ENCODE data around the gene METTL21A.

Gene METTL21A

DNA sequence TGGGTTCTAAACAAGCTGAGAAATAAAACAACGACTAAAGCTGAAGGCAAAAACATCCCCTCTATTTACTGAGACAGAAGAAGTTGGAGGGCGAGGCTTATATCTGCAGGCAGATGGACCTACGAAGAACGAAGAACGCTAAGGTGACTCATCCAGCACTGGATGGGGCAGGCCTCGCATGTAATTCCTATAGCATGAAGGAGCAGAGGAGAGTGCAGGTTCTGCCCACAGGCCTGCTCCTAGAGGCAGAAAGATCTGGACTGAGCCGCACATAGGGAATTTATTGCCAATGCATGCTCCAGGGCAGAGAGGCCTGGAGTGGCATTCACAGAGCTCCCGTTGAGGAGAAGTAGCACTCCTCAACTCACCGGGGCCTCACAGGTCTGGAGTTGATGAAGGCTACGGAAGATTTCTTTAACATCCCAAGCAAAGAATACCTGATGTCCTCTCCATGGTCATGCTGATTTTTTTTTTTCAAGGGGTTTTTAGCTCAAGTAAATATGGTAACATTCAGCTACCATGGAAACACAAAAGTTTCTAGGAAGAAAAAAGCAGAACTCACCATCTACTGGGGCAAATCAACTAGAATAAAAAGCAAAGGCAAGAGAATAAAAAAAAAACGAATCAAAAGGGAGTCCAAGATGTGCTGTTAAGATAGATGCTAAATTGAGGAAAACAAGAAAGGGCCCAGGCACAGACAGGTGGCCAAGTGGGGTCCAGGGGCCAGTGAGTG is 10.4 kb upstream of the METTL21A start:
- Mint-ChIP-seq H3K27me3 (peaks cover 2% of the 10 kb centered on the region), H3K36me3 (no peaks in the 10 kb centered on the region), H3K27ac (no peak overlapping the region), H3K4me1 (peaks cover 6% of the 10 kb centered on the region), H3K4me3 (no peak overlapping the region), H3K9me3 (no peaks in the 10 kb centered on the region)

DNA sequence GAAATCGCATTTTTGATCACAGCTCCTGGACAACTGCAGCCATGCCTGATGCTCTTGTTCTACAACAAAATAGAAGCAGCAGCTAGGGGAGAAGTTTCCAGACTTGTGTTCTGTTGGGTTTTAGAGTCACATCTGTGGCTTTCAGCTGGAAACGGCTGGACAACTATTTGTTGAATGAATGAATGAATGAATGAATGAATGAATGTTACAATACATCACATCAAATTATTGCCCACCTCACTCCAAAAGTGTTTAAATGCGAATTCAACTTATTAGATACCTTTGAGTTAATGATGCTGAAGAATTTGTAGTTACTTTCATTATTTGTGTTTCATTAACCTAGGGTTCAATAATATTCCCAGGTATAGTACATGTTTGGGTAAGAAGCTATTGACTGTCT is 8.5 kb upstream of the METTL21A start:
- H3K9me3 Mint-ChIP-seq: no peaks in the 10 kb centered on the region
- peaks cover 6% of the 10 kb centered on the region for H3K4me1 Mint-ChIP-seq
- no peak overlapping the region for H3K27ac Mint-ChIP-seq
- H3K4me3 Mint-ChIP-seq: no peak overlapping the region
- H3K27me3 Mint-ChIP-seq: no peaks in the 10 kb centered on the region
- H3K36me3 Mint-ChIP-seq: no peaks in the 10 kb centered on the region

DNA sequence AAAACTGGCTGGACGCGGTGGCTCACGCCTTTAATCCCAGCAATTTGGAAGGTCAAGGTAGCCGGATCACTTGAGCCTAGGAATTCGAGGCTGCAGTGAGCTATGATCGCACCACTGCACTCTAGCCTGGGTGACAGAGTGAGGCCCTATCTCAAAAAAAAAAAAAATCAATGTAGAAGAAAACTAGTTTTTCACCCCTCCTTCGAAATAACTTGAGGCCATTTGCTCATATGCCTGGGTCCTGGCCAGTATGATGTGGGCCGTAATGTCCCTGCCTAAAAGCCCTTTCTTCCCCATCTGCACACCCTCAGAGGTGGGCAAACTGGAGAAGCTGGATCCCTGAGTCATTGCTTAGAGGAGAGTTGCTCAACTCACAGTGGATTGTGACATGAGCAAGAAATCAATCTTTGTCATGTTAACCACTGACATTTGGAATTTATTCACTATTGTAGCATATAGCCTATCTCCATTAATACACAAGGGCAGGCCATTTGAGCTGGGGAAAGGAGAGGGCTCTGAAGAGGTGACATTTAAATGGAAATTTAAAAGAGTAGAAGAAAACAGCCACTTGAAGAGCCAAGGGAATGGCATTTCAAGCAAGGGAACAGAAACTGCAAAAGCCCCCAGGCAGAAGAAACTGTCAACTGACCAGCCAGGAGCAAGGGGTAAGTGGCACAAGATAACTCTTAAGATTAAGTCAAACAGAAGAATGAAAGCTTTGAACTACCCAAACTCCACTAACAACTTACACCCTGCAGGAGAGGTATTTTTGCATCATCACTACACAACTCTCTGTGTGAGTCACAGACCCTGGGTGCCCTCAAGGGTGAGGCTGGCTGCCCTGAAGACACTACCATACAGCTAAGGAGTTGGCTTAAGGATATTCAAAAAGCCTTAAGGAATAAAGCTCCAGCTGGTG is 7.6 kb upstream of the METTL21A start:
- Mint-ChIP-seq H3K4me3 (no peak overlapping the region), H3K4me1 (peaks cover 6% of the 10 kb centered on the region), H3K27ac (no peak overlapping the region), H3K9me3 (no peaks in the 10 kb centered on the region), H3K36me3 (no peaks in the 10 kb centered on the region), H3K27me3 (no peaks in the 10 kb centered on the region)

DNA sequence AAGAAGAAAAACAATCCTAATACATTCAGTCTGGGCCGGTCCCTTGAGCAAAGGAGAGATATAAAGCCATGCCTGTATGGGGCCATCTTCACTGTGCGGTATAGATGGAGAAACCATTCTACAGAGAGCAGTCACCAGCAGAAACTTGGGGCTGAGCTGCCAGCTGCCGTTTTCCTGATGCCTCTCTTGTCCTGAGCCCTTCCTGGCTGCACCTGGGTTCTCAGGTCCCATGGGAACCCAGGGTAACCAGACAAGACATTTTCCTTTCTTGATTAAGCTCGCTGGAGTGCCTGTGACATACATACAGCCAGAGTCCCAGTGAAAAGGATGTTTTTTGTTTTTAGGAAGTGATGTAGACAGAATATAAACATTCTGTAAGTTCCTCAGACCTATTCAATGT is 5.3 kb upstream of the METTL21A start:
- Mint-ChIP-seq H3K27me3 (no peaks in the 10 kb centered on the region), H3K4me3 (no peak overlapping the region), H3K27ac (no peak overlapping the region), H3K36me3 (no peaks in the 10 kb centered on the region), H3K4me1 (peaks cover 14% of the 10 kb centered on the region), H3K9me3 (no peaks in the 10 kb centered on the region)

DNA sequence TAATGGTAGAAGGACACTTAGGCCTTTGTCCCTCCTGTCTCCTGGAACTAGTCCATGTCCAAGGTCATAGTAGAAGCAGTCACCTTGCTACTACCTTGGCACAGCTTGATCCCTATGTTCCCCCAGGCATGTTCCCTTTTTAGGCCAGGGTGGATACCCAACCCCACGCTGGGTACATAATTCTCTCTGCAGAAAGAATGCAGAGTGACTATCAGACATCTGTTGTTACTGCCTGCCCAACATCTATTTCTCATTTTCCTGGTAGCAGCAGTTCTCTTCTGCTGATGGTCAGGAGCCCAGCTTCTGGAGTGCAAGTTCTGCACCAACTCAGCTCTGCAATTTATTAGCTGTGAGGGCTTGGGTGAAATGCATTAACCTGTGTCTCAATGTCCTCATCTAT is 4.4 kb upstream of the METTL21A start:
- Mint-ChIP-seq H3K4me3 (no peak overlapping the region), H3K4me1 (peaks cover 14% of the 10 kb centered on the region), H3K27ac (peak overlapping the region; percentile 76)

DNA sequence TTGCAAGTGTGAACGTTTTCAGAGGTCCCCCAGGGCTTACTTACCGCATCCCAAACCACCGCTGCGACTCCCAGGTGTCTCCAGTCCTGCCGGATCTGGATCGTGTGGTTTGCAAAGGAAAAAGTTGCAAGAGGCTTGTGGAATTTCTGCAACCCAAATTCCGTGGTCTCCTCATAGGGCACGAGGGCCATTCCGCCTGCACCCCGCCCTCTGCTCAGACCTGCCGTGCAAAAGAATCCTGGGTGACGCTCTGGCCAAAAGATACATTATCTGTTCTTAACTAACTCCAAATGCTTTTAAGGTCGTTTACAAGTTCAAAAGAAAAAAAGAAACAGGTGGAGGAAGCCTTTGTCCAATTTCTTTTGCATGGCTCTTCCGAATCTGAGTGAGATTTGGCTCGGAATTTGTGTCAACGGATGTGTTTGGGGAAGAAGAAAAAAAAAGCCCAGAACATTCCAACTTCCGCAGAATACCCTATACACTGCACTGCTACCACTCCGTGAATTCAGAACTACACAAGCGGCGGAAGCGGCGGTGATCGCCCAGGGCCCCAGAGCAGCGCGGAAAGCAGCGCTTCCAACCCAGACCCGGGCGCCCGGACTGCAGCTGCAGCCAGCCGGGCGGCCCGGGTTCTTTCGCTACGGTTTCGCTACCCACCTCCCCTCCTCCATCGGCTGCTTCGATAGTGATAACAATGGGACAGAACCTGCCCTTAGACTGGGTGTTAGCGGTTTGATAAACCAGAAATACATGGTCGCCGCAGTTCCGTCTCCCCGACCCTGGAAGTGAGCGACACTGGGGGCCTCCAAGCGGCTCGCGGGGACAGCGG is 795 bp downstream of the METTL21A start:
- no peaks in the 10 kb centered on the region for H3K9me3 Mint-ChIP-seq
- H3K4me1 Mint-ChIP-seq: peaks cover 49% of the 10 kb centered on the region

More for the DNA sequence above, 4.4 kb upstream of the METTL21A start:
- H3K9me3 Mint-ChIP-seq: no peaks in the 10 kb centered on the region
- no peaks in the 10 kb centered on the region for H3K27me3 Mint-ChIP-seq
- H3K36me3 Mint-ChIP-seq: no peaks in the 10 kb centered on the region

DNA sequence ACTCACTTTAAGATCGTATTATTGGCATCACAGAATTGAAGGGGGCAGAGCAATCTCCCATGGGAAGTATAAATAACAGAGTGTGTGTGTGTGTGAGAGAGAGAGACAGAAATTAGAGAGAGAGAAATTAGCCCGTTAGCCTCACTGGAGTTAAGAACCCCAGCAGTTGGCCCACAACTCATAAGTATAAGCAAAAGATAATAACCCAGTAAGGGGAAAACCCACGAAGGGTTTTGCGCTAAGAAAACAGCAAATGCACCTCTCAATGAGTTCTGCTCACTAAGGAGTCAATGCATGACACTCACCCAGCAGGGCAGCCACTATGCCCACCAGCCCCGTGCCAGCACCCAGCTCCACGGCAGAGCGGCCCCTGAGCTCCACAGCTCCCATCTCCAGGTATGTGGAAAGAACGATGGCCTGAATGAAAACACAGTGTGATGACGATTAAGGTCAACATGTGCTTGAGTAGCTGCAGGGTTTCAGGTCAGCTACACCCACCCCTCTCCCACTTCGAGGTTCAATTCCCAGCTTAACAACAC is 3.6 kb downstream of the METTL21A start:
- peaks cover 25% of the 10 kb centered on the region for H3K36me3 Mint-ChIP-seq

More for the DNA sequence above, 795 bp downstream of the METTL21A start:
- H3K27ac Mint-ChIP-seq: peak overlapping the region; percentile 90
- H3K36me3 Mint-ChIP-seq: peaks cover 14% of the 10 kb centered on the region
- peak overlapping the region; percentile 95 for H3K4me3 Mint-ChIP-seq
- H3K27me3 Mint-ChIP-seq: no peaks in the 10 kb centered on the region

DNA sequence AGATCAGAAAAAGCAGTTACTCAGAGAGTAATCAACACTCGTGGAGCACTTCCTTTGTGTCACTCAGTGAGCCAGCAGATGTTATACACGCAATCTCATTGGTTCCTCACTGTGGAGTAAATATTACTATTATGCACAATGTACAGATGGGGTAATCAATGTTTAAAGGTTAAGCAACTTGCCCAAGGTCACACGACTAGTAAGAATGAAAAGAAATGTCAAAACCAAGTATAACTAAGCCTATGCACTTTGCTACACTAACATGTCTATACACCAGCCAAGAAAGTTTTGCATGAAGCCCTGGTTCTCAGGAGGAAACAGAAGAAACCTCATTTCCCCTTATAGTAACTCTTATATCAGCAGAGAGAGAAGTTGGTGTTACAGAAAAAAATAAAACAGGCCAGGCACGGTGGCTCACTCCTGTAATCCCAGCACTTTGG is 5.4 kb downstream of the METTL21A start:
- no peaks in the 10 kb centered on the region for H3K9me3 Mint-ChIP-seq
- peaks cover 30% of the 10 kb centered on the region for H3K36me3 Mint-ChIP-seq
- peaks cover 60% of the 10 kb centered on the region for H3K4me1 Mint-ChIP-seq
- H3K27ac Mint-ChIP-seq: peak overlapping the region; percentile 66
- H3K4me3 Mint-ChIP-seq: peak overlapping the region; percentile 19
- H3K27me3 Mint-ChIP-seq: no peaks in the 10 kb centered on the region

More for the DNA sequence above, 3.6 kb downstream of the METTL21A start:
- no peaks in the 10 kb centered on the region for H3K9me3 Mint-ChIP-seq
- peak overlapping the region; percentile 60 for H3K4me3 Mint-ChIP-seq
- peak overlapping the region; percentile 82 for H3K27ac Mint-ChIP-seq
- H3K27me3 Mint-ChIP-seq: no peaks in the 10 kb centered on the region
- peaks cover 60% of the 10 kb centered on the region for H3K4me1 Mint-ChIP-seq

DNA sequence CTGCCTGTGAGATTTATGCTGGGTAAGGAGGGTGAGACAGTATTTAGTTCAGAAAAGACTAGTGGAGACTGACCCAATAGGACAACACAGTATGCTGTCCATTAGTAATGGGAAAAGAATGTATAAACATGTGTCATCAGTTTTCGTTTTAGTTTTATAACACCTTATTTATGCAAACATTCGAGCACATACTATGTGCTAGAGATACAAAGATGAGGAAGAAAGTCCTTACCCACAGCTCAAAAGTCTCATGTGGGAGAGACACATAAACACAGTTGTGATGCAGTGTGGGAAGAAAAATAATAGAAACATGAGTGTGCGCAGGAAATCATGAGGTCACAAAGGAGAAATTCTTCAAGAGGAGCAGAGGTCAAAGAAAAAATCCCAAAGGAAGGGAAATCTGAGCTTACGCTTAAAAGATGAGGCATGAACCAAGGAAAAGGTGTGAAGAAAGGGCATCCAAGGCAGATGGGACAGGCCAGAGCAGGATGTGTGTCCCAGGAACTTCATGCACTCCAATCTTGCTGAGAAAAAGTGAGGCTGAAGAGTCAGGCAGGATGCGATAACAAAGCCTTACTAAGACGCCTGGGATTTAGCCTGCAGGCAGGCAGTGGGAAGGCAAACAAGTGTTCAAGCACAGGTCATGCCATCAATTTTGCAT is 8.1 kb downstream of the METTL21A start:
- no peak overlapping the region for H3K4me3 Mint-ChIP-seq
- H3K4me1 Mint-ChIP-seq: peaks cover 43% of the 10 kb centered on the region
- no peaks in the 10 kb centered on the region for H3K27me3 Mint-ChIP-seq
- no peak overlapping the region for H3K27ac Mint-ChIP-seq
- peaks cover 29% of the 10 kb centered on the region for H3K36me3 Mint-ChIP-seq
- no peaks in the 10 kb centered on the region for H3K9me3 Mint-ChIP-seq

DNA sequence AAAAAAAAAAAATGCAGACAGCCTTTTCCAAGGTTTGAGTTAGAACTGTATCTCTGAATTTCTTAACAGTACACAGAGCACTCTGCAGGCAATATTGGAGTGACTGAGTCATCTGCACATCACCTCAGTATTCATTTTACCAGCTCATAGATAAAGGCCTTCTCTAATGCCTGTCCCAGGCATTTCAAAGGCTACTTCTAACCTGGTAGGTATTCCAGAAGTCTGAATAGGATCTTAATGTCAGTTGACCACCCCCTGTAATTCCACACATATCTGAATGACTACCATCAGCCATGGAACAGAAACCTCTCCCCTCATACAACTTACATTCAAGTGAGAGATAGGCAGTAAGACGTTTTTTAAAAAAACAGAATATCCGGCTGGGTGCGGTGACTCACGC is 9.0 kb downstream of the METTL21A start:
- Mint-ChIP-seq H3K27me3 (no peaks in the 10 kb centered on the region), H3K36me3 (peaks cover 26% of the 10 kb centered on the region), H3K4me3 (no peak overlapping the region), H3K9me3 (no peaks in the 10 kb centered on the region), H3K4me1 (peaks cover 36% of the 10 kb centered on the region), H3K27ac (no peak overlapping the region)

DNA sequence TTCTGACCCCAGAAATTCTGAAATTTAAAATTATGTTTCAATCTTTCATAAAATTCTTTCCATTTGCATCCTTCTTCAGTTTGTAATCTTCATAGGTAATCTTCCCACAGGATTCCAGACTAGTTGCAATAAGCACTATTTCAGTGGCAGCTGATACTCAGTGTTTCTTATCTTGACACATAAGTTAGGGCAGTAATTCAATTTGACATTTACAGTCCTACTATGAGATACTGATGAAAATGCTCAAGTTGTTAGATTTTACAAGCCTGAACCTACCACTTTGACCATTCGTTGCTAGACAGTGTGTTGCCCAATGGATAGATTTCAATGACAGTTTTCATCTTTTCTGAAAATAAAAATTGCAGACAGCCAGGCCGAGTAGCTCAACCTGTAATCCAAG is 10.4 kb downstream of the METTL21A start:
- Mint-ChIP-seq H3K27me3 (no peaks in the 10 kb centered on the region), H3K27ac (no peak overlapping the region), H3K4me3 (no peak overlapping the region), H3K36me3 (peaks cover 22% of the 10 kb centered on the region), H3K9me3 (no peaks in the 10 kb centered on the region), H3K4me1 (peaks cover 24% of the 10 kb centered on the region)

DNA sequence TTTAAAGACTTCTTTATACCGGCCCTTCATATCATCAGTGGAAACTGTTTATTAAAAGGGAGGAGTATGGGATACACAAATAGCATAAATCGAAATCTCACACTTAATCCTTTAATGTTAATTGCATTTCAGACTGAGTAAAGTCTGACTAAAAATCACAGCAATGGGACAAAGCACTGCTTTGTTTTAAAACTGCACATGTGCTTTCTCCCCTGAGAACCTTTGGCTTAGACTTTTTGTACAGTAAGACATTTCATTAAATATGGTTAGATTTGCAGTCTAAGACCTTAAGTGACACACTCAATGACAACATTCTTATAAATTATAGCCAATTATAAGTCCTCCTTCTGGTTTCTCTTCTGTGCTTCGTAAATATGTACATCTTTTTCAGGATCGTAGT is 12.5 kb downstream of the METTL21A start:
- Mint-ChIP-seq H3K27ac (no peak overlapping the region), H3K4me1 (peaks cover 14% of the 10 kb centered on the region), H3K4me3 (no peak overlapping the region), H3K36me3 (peaks cover 22% of the 10 kb centered on the region), H3K27me3 (no peaks in the 10 kb centered on the region), H3K9me3 (no peaks in the 10 kb centered on the region)

DNA sequence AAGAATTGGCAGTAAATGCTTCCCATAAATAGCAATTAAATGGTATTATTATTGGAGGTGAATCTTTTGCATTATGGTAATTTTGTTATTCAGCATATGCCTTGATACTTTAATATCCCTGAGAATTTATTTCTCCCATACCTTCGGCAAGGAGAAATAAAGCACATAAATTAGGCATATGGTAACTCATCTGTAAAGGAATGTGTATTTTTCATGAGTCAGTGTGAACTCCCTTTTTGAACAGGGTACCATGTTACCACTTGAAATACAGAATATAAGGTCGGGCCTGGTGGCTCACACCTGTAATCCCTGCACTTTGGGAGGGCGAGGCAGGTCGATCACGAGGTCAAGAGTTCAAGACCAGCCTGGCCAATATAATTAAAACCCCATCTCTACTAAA is 18.4 kb downstream of the METTL21A start:
- Mint-ChIP-seq H3K4me3 (no peak overlapping the region), H3K9me3 (no peaks in the 10 kb centered on the region), H3K27ac (no peak overlapping the region), H3K27me3 (no peaks in the 10 kb centered on the region), H3K36me3 (peaks cover 6% of the 10 kb centered on the region), H3K4me1 (peaks cover 12% of the 10 kb centered on the region)

DNA sequence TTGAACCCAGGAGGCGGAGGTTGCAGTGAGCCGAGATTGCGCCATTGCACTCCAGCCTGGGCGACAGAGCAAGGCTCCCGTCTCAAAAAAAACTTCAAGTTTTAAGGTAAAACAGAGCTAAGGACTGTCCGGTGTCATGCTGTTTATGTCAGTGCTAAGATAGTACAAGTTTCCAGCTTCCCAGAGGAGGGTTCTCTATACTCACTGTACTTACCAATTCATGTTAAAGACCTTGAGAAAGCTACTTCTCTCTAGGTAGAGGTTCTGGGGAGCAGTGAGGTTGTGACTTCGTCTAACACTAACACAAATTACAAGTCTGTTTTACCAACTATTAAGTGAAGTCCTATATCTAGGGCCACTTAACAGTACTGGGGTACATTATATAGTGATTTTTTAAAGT is 18.8 kb downstream of the METTL21A start:
- peaks cover 6% of the 10 kb centered on the region for H3K36me3 Mint-ChIP-seq
- H3K4me3 Mint-ChIP-seq: no peak overlapping the region
- no peaks in the 10 kb centered on the region for H3K9me3 Mint-ChIP-seq
- H3K4me1 Mint-ChIP-seq: peaks cover 17% of the 10 kb centered on the region
- H3K27me3 Mint-ChIP-seq: no peaks in the 10 kb centered on the region
- no peak overlapping the region for H3K27ac Mint-ChIP-seq

DNA sequence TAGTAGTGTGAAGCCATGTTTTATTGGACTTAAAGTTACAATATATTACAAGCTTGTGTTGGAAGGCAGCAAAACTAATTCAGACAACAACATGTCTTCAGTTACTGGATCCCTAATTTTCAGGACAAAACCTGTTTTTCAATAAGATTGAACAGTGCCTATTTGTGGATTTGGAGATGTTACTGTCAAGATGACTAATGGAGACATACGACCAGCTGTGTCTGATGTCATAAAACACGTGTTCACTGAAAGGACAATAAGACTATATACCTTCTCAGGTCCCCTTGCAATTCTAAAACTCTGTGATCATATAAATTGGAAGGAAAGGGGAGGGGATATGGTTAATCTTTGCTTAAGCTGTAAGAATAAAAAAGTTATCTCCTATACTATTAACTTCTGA is 21.7 kb downstream of the METTL21A start:
- H3K4me1 Mint-ChIP-seq: peaks cover 29% of the 10 kb centered on the region
- H3K4me3 Mint-ChIP-seq: no peak overlapping the region
- H3K27me3 Mint-ChIP-seq: no peaks in the 10 kb centered on the region
- H3K9me3 Mint-ChIP-seq: no peaks in the 10 kb centered on the region
- peaks cover 8% of the 10 kb centered on the region for H3K36me3 Mint-ChIP-seq
- H3K27ac Mint-ChIP-seq: peak overlapping the region; percentile 91
